HK-2 (cell line): ENCODE data around the gene MRGPRD.

Experiments
- DNase-seq: peaks from one replicate; pipeline ENCODE4 v3.0.0-alpha.2; 2018; ENCODE audit not compliant: unreplicated experiment

The MRGPRD gene

GRCh38 chr11:68946416-68947090 is 34.2 kb downstream of the MRGPRD start:
- DNase-seq = no peak

DNA sequence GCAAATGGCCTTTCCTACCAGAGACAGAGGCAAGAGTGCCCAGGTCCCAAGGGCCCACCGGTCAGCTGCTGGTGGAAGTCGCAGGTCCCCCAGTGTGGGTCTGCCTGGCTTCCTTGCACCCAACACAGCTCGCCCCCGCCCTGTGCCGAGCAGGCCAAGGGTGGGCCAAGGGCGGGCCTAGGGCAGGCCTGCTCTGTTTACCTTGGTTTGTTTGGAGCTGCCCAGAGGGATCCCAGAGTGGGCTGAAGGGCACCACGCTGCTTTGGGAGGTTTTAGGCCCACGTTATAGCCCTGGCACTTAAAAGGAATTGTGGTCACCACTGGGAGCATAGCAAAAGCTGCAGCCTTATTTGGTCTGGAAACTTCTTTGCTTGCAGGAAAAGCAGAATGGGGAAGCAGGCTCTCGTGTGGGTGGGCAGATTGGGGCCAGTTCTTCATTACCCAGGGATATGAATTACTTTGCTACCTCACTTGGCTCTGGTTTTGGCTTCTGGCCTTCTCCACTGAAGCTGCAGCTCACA is 38.0 kb downstream of the MRGPRD start:
- DNase-seq = no peak

GRCh38 chr11:68942095-68942620 is 38.6 kb downstream of the MRGPRD start:
- DNase-seq = no peak

DNA sequence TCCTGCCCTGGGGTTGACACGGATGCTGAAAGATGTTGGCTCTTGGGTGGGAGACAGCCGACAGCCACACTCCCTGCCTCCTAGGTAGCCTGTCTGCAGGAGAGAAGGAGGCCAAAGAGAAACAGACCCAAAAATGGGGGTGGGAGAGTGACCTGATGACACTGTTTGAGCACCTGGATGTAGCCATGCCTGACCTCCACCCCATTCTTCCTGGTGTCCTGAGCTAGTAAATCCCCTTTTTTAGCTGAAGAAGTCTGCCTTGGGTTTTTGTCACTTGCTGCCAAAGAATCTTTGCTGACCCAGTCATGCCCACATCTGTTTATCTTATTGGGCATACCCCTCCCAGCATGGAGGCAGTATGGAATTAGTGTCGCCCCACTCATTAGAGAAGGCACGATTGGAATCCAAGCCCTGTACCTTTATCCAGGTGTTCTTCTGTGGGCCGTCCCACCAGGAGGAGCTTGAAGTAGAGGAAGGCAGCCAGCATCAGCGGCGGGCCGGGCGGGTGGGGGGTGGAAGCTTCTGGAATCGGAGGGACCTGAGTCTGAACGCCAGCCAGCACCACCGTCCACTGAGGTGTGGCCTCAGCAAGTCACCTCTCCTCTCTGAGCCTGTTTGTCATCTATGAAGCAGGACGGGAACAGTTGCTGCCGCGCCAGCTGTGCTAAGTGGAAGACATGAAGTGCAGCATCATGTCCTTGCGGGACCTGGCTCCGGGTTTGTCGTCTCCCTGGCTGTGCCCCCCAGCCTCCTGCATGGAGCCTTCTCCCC is 39.3 kb downstream of the MRGPRD start:
- no peak for DNase-seq

DNA sequence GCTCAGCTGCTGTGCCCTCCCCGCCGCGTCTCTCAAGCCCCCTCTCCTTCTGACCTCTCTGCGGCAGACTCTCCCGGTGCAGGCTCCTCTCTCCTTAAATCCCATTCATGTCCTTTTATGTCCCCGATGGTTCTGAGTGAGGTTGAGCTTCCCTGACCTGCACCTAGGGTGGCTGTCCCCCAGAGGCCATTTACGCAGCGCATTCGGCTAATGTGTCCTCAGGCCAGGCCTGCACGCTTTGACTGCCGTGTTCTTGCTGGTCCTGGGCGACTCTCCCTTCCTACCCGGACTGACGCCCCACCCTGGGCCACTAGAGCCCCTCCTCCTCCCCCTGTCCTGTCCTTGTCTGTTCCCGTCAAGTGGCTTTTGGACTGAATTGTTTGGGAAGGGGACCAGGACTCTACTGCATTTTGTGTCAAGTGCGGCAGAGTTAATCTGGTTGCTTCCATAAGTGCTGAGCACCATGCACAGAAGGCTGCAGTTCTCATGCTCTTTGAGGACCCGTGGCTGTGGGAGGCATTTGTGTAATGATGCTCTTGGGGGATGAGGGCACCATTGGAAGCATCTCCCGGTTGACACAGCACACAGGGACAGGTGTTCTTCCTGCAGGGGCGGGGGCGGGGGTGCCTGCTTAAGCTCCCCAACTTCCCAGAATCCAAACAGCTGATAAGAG is 40.0 kb downstream of the MRGPRD start:
- no peak for DNase-seq

- no peak for DNase-seq
Measured at GRCh38 chr11:68939583-68940555, 40.9 kb downstream of the MRGPRD start.

DNA sequence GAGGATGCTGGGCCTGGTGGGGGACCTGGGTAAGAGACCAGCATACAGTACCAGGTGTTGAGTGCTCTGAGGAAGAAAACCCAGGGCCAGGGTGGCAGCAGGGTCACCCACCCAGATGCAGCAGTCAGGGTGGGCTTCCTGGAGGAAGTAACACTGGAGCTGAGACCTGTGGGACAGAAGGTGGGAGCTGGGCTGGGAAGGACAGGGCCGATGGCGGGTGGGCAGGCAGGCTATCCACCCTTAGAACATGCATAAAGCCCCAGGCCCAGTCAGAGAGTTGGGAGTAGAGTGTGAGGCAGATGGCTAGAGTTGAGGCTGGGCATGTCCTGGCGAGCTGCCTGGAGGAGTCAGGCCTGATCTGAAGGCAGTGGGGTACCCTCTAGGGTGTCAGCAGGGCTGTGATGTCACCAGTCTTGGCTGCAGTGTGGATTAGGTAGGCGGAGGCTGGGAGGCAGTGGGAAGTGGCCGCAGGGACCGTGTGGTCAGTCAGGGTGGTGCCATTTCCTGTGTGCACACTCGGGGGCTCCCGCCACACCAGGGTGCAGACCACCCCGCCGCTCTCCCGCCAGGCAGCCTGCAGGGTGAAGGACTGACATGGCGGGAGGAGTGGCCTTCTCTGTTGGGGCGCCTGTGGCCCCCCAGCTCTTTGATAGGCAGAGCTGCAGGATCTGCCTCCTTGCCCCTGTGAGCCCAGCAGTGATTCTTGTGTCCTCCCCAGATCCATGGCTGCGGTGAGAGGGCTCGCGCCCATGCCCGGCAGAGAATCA is 41.8 kb downstream of the MRGPRD start:
- DNase-seq = no peak

GRCh38 chr11:68938088-68938487 is 42.7 kb downstream of the MRGPRD start:
- DNase-seq = no peak

DNA sequence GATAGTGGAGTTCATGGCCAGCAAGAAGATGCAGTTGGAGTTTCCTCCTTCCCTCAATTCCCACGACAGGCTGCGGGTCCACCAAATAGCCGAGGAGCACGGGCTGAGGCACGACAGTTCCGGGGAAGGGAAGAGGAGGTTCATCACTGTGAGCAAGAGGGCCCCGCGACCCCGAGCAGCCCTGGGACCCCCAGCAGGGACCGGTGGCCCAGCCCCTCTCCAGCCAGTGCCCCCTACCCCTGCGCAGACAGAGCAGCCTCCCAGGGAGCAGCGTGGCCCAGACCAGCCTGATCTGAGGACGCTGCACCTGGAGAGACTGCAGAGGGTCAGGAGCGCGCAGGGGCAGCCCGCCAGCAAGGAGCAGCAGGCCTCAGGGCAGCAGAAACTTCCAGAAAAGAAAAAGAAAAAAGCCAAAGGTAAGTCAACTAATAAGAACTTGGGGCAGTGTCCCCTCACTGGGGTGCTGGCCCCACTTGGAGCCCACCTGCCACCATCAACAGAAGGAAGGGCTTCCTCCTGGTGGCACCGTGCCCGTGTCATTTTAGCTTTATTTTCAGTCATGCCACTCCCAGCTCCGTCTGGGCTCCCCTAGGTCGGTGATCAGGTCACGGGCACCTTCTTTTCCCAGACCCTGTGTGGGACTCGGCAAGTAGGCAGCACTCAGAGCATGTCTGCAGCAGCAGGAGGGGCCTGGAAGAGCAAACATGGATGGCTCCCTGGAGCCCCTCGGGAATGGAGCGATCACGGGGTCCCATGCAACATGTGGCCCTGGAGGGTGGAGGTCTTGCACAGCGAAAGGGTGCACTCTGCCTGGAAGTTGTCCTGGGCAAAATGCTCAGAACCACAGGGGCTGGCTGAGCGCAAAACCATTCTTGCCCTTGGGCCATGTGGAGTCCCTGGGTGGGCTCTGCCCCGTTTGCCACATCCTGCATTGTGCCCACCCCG is 43.8 kb downstream of the MRGPRD start:
- DNase-seq = no peak

- DNase-seq = no peak
Measured at GRCh38 chr11:68936358-68936636, 44.5 kb downstream of the MRGPRD start.

DNA sequence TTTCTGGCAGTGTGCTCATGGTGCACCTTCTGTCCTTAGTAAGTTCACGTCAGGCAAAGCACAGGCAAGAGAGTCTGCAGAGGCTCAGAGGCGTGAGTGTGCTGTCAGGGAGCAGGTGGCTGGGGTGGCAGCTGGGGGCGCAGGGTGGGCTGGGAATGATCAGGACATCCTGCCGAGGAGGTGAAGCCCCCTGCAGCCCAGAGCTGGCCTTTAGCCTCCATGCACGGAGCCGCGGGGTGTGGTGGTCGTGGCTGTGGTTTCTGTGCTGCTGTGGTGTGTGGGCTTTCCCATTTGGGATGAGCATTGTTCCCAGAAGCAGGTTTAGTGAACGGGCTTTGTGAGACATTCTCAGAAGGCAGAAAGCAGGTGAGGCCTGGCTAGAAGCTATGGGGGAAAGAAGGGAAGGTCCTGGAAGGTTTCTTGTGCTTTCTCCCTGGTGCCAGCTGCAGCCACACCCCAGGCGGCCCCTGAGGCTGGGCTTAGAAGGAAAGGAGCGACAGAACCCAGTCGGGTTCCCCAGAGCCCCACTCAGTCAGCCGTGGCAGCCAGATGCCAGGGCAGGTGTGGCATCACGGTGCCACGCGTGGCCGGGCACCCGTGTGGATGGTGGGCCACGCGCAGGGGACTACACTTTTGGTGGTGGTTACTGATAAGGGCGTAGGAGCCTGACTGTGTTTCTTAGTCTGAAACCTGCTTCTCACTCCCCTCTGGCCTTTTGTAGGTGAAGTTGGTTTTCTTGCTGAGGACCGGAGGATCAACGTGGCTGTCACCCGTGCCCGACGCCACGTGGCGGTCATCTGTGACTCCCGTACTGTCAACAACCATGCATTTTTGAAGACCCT is 45.0 kb downstream of the MRGPRD start:
- DNase-seq = no peak

- no peak for DNase-seq
Measured at GRCh38 chr11:68935066-68935465, 45.7 kb downstream of the MRGPRD start.

- DNase-seq = no peak
Measured at GRCh38 chr11:68934666-68935065, 46.1 kb downstream of the MRGPRD start.

- no peak for DNase-seq
Measured at GRCh38 chr11:68934321-68934645, 46.5 kb downstream of the MRGPRD start.

GRCh38 chr11:68933605-68934320 is 47.0 kb downstream of the MRGPRD start:
- DNase-seq = no peak

DNA sequence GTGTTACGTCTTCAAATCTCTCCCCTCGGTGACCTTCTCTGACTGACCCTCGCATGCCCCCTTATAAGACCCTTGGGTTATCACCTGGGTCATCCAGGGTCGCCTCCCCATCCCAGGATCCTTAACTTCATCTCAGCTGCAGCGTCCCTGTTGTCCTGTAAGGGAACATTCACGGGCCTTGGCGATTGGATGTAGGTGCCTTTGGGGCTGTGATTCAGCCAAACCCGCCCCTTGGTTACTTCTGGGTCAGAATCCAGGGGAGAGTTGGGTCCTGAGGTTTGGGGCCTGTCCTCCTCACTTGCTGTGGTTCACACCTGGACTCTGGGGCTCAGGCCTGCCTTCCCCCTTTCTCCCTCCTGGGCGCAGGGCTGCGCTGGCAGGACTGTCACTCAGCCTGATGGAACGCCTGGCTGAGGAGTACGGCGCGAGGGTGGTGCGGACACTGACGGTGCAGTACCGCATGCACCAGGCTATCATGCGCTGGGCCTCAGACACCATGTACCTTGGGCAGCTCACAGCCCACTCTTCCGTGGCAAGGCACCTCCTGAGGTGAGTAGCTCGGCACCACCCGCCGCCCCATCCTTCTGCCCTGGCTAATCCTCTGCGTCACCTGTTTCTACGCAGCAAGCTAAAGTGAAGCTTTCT is 47.7 kb downstream of the MRGPRD start:
- DNase-seq = no peak

DNA sequence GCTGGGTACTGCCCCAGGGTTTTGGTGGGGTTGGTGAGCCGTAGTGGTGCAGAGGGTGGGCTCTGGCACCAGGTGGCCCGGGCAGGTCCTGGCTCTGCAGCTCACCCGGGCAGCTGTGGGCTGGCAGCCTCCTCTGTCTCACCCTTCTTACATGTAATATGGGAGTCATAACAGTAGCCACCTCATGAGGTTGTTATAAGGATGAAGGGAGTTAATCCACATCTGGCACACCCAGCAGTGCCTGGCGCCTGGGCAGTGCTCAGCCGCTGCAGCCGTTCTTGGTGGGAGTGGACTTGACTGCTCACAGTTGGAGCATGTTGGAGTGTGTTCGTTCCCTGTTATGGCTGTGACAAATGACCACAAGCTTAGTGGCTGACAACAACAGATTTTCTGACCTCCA is 48.4 kb downstream of the MRGPRD start:
- no peak for DNase-seq

DNA sequence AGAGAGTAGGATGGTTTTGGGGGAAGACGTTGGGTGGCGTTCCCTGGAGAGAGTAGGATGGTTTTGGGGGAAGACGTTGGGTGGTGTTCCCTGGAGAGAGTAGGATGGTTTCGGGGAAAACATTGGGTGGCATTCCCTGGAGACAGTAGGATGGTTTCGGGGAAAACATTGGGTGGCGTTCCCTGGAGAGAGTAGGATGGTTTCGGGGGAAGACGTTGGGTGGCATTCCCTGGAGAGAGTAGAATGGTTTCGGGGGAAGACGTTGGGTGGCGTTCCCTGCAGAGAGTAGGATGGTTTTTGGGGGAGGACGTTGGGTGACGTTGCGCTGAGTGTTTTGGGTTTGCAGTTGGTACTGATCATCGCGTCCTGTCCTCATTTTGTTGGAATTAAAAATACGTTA is 48.9 kb downstream of the MRGPRD start:
- no peak for DNase-seq
